UCSD-AML1 (cell line): ENCODE measurements around the gene AQP1.

Experiments used
- DNase-seq: peaks from one replicate; lab custom pipeline; 2025; ENCODE audit not compliant: unreplicated experiment; lab: John Stamatoyannopoulos, UW

Gene AQP1

DNA sequence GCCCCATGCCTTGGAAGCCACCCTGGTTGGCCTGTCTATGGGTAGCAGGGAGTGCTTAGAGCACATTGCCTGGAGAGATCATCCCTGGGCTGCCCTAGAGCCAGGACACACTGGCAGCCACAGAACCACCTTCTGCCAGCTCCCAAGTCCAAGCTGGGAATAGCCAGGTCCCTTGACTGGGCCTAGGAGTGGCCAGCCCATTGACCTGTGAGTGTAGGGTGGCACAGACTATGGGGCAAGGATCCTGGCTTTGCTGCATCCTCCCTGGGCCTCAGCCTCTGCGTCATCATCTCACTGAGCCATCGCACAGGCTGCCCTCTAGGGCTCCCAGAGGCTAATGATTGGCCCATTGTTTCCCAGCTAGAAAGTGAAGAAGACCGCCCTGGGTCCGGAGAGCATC is 7.0 kb downstream of the AQP1 start:
- DNase-seq: no peak

GRCh38 chr7:30920021-30920583 is 8.4 kb downstream of the AQP1 start:
- DNase-seq: no peak

GRCh38 chr7:30920584-30921539 is 9.2 kb downstream of the AQP1 start:
- no peak for DNase-seq

- DNase-seq: no peak
Measured at GRCh38 chr7:30921540-30922401, 10.1 kb downstream of the AQP1 start.

DNA sequence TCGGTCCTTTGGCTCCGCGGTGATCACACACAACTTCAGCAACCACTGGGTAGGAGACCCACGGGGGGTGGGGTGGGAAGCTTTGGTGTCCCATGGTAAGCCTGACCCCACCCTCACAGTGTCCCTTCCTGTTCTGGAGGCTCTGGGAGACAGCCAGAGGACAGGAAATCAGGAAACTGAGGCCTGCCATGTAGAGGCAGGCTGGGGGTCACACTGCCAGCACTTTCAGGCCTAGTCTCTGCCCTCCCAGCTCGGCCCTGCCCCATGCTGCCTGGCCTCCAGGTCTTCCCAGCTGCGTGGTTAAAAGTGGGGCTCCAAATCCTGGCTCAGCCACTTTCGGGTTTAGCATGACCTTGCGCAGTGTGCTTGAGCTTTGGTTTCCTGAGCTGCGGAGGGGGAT is 10.9 kb downstream of the AQP1 start:
- no peak for DNase-seq

DNA sequence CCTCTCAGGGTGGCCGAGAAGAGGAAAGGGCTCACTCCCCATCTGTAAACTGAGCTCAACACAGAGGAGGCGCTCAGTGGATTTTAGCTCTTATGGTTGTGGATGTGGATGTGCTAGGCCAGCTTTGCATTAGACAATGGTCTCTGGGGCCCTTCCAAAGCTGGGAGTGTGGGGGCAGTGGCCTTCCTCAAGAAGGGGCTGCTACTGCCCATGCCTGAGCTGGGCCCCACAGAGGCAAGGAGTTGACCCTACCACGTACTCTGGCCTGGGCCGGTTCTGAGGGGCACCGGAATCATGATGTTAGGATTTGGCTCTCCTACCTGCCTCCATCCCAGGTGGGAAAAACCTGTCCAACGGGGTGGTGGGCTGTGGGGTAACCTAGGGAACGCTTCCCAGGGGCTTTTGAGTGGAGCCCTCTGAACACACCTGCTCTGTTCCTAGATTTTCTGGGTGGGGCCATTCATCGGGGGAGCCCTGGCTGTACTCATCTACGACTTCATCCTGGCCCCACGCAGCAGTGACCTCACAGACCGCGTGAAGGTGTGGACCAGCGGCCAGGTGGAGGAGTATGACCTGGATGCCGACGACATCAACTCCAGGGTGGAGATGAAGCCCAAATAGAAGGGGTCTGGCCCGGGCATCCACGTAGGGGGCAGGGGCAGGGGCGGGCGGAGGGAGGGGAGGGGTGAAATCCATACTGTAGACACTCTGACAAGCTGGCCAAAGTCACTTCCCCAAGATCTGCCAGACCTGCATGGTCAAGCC is 11.5 kb downstream of the AQP1 start:
- no peak for DNase-seq

GRCh38 chr7:30923774-30924413 is 12.2 kb downstream of the AQP1 start:
- DNase-seq: no peak

DNA sequence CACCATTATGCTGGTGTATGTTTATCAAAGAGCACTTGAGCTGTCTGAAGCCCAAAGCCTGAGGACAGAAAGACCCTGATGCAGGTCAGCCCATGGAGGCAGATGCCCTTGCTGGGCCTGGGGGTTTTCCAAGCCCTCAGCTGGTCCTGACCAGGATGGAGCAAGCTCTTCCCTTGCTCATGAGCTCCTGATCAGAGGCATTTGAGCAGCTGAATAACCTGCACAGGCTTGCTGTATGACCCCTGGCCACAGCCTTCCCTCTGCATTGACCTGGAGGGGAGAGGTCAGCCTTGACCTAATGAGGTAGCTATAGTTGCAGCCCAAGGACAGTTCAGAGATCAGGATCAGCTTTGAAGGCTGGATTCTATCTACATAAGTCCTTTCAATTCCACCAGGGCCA is 13.0 kb downstream of the AQP1 start:
- no peak for DNase-seq

GRCh38 chr7:30925117-30925516 is 13.5 kb downstream of the AQP1 start:
- no peak for DNase-seq

DNA sequence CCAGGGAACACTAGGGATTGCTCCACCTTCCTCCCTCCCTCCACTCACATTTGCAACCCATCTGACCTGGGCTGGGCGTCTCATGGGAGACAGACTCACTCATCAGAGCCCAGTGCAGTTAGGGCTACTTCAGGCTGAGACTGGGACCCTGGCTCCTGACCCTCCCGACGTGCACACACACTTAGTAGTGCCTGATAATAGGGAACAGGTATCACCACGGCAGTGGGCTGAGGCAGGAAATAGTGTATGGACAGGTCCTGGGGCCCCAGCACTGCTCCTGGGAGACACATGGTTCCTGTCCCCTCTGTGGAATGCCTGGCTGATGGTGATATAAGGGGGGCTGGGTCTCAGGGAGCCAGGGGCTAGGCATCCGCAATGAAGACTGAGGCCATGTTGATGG is 14.3 kb downstream of the AQP1 start:
- DNase-seq: no peak

DNA sequence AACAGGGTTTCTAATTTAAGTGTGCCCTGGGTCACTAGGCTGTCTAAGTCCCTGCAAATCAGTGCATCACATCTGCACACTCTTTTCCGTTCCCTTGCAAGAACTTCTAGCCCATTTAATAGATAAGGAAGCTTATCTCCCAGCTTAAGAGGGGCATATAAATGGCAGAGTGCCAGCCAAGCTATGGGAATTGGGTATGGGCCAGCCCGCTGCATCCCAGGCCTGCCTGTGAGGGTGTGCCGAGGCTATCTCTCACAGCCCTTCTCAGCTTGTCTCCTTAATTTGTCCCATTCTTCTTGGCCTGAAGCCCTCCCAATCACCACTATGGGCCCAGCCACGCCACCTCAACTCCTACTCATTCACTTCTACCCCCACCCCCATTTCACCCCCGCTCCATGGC is 14.7 kb downstream of the AQP1 start:
- DNase-seq: no peak

- DNase-seq: no peak
Measured at GRCh38 chr7:30927040-30927439, 15.4 kb downstream of the AQP1 start.

GRCh38 chr7:30927559-30927958 is 15.9 kb downstream of the AQP1 start:
- DNase-seq: no peak

GRCh38 chr7:30928254-30928872 is 16.7 kb downstream of the AQP1 start:
- no peak for DNase-seq

GRCh38 chr7:30929686-30930085 is 18.0 kb downstream of the AQP1 start:
- no peak for DNase-seq

DNA sequence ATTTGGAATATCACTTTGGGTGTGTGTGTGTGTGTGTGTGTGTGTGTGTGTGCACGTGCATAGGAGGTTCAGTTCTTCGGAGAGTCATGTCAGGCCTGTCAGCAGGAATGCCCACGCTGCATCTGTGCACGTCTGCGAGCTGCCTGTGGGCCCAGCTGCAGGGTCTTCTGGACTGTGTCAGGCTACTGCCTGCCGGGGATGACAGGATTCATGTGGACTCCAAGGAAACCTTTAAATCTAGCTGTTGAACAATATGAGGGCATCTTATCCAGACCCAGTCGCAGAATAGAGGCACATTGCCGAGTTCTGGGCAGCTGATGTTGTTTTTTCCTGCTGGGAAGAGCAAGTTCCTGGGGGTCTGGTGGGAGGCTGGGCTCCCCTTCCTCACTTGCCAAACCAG is 19.0 kb downstream of the AQP1 start:
- DNase-seq: no peak

DNA sequence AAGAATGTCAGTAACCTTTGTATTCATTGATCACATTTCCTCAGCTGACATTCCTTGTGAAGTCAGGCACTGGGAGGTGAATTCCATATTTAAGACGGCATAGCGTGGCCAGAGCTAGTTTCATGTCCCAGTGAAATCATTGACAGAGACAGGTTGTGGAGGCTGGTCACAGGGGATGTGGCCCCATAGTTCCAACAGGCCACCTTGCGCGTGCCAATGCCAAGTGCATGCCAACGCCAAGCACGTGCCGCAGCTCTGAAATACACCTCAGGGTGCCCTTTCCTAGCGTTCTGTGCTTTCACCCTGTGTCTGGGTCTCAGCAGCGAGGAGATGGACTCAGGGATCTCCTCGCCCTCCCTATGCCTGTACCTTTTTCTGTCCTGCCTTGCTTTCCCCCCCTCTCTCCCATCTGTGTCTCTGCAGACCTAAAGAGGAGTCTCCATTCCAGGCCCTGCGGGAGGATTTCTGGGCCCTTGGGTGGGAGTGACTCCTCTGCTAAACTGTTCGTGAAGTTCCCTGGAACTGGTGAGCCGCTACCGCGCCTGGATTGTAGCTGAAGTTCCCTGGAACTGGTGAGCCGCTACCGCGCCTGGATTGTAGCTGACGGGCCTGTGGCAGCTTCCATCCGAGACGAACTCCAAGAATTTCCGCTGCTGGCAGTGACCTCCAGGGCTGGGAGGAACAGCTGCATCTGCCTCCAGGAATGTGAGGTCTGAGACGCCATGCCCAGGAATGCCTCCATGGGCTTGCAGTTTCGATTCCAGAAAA is 19.7 kb downstream of the AQP1 start:
- no peak for DNase-seq

DNA sequence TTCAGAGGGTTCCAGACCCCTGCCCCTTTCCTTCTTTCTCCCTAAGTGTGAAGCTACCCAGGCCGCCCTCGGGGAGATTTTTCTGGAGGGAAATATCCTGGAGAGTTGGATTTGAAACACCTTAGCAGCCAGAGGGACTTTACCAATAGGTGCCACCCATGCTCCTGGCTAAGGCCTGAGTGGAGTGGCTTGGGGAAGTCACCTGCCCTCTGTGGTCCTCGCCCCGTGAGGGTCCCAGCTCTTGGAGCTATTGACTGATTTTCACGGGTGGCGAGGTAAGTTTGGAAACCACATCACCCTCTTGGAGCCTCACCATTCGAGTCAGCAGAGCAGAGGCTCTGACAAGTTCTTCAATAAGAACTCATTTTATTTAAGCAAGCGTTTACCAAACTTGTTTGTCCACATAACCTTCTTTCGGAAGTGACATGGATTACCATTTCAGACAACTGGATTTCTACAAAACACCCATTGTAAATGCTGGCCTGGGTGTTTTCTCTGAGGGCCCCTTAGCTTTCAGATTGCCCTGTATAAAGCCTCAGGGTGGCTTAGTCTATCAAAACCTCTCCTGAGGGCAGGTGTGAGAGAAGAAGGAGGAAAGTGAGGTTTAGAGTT is 20.4 kb downstream of the AQP1 start:
- no peak for DNase-seq

DNA sequence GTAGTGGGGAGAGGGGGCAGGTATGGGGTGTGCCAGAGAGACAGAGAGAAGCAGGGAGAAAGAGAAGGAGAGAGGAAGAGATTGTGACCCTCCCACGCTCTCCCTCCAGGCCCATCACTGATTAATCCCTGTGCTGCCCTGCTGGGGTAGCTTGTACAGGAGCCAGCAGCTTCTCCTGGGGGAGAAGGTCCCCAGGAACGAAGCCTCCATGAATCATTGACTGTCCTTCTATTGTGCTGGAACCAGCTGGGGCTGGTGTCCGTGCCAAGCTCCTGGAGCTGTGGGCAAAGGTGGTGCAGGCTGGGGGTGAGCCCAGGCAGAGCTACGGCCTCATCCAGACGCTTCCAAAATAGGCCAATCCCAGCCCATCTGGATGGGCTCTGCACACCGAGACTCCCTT is 20.9 kb downstream of the AQP1 start:
- DNase-seq: no peak
